PFSK-1 (cell line): ENCODE results near the gene FGGY.

Experiments used
- FOXP2 ChIP-seq: optimal IDR thresholded peaks from 2 replicates; pipeline ENCODE3; 2011; ENCODE audit warnings: borderline replicate concordance, control low read depth, inconsistent platforms; ENCODE audit not compliant: insufficient read depth; ENCODE audit errors: extremely low read length, extremely low read depth
- POLR2AphosphoS5 ChIP-seq: IDR thresholded peaks from 2 replicates; pipeline ENCODE4 v1.6.1; 2012; ENCODE audit warnings: low read depth, mild to moderate bottlenecking, control low read depth, low read length, moderate library complexity
- SIN3A ChIP-seq: IDR thresholded peaks from 2 replicates; pipeline ENCODE4 v1.6.1; 2012; ENCODE audit warnings: mild to moderate bottlenecking, low read length, moderate library complexity, borderline replicate concordance; ENCODE audit not compliant: insufficient read depth
- TAF1 ChIP-seq: IDR thresholded peaks from 2 replicates; pipeline ENCODE4 v1.6.1; 2012; ENCODE audit warnings: low read length, control low read depth, borderline replicate concordance; ENCODE audit not compliant: insufficient read depth
- TF ChIP-seq, protein P1 (sequence below), 2 experiments: IDR thresholded peaks; 2 replicates each; pipeline versions ENCODE4 v1.6.1 to v1.8.0; 2011 to 2012; ENCODE audit warnings: low read depth in 2 of 2, low read length in 2 of 2, control low read depth in 1 of 2, inconsistent platforms in 1 of 2, mild to moderate bottlenecking in 1 of 2, moderate library complexity in 1 of 2; ENCODE audit not compliant: insufficient read depth in 1 of 2

Gene FGGY

DNA sequence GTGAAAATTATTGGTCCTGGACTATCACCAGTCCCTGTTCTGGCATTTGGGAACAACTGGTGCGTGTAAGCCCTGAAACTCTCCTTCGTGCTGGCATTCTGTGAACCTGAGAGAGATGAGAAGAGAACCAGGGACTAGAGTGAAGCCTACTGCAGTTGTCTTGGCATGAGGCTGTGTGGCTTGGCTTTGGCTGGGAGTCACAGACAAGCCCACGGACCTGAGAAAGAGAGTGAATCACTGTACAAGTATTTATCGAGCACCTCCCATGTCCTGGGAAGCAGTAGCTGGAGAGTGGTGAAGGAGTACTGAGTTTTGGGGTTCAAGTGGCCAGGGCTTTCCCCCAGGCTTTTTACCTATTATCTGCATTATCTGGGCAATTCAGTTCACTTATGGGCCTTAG lies 63.3 kb downstream of the FGGY start:
- TF ChIP-seq FOXP2, result no peak
- no peak for TF ChIP-seq POLR2AphosphoS5
- no peak for TF ChIP-seq SIN3A
- no peak for TF ChIP-seq TAF1
- TF ChIP-seq, protein P1, sequence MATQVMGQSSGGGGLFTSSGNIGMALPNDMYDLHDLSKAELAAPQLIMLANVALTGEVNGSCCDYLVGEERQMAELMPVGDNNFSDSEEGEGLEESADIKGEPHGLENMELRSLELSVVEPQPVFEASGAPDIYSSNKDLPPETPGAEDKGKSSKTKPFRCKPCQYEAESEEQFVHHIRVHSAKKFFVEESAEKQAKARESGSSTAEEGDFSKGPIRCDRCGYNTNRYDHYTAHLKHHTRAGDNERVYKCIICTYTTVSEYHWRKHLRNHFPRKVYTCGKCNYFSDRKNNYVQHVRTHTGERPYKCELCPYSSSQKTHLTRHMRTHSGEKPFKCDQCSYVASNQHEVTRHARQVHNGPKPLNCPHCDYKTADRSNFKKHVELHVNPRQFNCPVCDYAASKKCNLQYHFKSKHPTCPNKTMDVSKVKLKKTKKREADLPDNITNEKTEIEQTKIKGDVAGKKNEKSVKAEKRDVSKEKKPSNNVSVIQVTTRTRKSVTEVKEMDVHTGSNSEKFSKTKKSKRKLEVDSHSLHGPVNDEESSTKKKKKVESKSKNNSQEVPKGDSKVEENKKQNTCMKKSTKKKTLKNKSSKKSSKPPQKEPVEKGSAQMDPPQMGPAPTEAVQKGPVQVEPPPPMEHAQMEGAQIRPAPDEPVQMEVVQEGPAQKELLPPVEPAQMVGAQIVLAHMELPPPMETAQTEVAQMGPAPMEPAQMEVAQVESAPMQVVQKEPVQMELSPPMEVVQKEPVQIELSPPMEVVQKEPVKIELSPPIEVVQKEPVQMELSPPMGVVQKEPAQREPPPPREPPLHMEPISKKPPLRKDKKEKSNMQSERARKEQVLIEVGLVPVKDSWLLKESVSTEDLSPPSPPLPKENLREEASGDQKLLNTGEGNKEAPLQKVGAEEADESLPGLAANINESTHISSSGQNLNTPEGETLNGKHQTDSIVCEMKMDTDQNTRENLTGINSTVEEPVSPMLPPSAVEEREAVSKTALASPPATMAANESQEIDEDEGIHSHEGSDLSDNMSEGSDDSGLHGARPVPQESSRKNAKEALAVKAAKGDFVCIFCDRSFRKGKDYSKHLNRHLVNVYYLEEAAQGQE (IDR thresholded peaks at IDR 0.05; ENCODE audit: insufficient read depth in 1 of 2, low read depth in 2 of 2, low read length in 2 of 2), result no peak

DNA sequence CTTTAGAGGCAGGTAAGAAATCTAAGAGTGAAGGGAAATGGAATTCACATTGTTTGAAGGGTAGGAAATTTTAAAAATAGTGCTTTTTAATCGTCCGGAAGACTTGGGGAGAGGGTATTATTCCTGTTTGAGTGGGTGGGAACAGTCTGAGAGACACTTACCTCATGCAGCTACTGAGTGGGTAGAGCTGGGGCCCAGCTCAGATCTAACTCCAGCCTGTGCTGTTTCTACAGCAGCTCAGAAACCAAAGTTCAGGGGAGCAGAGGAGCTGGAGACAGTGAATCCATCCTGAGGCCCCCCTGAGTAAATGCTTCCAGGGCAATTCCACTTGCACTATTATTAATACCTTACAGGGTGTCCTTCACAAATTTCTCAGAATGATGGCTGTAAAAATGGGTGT lies 63.8 kb downstream of the FGGY start:
- TF ChIP-seq, protein P1 (IDR thresholded peaks at IDR 0.05; ENCODE audit: insufficient read depth in 1 of 2, low read depth in 2 of 2, low read length in 2 of 2), result no peak
- no peak for TF ChIP-seq POLR2AphosphoS5
- TF ChIP-seq SIN3A, result no peak
- no peak for TF ChIP-seq FOXP2
- TF ChIP-seq TAF1, result no peak

DNA sequence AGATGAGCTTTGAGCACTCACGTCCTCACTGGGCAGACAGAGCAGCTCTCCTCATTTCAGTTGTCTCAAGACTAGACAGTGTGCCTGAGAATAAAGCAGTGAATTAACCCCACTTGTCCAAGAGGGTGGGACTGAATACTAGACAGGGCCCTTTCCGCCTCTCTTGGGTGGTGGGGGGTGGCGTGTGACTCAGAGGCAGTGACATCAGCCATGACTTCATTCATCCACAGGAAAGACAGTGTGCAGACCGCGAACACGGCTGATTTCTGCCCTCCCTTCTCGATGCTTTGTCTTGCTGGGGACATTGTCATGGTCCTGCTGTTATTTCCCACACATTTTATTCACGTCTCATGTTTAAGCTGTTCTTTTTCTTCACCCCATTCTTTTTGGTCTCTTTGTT lies 64.9 kb downstream of the FGGY start:
- TF ChIP-seq POLR2AphosphoS5, result peak; percentile 42; the same call in 1 of the 2 replicates
- TF ChIP-seq SIN3A, result no peak; the same call in 1 of the 2 replicates
- TF ChIP-seq, protein P1 (IDR thresholded peaks at IDR 0.05; ENCODE audit: insufficient read depth in 1 of 2, low read depth in 2 of 2, low read length in 2 of 2), result no peak
- no peak; the same call in 1 of the 2 replicates for TF ChIP-seq TAF1

DNA sequence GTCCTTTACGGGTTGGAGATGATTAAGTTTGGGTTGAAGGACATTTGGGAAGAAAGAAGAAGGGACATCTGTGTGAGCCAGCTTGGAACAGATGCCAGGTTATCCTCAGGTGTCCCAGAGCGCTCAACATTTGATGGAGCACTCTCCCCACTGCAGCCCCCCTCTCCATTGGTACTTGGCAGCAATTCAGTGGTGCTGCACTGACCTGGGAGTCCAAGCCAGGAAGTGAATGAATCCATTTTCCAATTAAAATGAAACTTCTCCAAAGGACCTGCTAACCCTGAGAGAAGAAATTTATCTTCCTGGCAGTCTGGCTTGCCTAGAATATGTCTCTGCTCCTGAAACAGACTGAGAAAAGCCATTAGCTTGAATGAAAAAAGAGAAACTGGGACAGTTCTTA lies 67.1 kb downstream of the FGGY start:
- no peak for TF ChIP-seq FOXP2
- TF ChIP-seq, protein P1 (IDR thresholded peaks at IDR 0.05; ENCODE audit: insufficient read depth in 1 of 2, low read depth in 2 of 2, low read length in 2 of 2), result no peak
- no peak for TF ChIP-seq POLR2AphosphoS5
- TF ChIP-seq SIN3A, result no peak
- no peak for TF ChIP-seq TAF1

DNA sequence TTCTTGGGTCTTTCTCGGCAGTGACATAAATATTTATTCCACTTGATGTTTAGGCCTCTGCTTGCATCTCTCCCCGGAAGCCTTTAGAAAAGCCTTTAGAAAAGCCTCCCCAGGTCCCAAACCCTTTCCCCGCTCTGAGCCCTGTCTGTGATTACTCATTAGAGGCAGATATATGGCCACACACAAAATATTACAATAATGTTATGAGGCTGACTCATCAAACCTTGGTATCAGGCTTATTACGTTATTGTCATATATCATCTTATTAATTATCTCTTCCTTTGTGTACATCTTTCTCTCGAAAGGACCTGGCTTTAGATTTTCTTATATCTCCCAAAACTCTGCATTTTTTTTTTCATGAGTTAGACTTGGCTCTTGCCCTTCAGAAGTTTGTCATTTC lies 69.5 kb downstream of the FGGY start:
- TF ChIP-seq POLR2AphosphoS5 (no peak), SIN3A (no peak), FOXP2 (no peak), TAF1 (no peak)
- TF ChIP-seq, protein P1 (IDR thresholded peaks at IDR 0.05; ENCODE audit: insufficient read depth in 1 of 2, low read depth in 2 of 2, low read length in 2 of 2), result no peak
